NCI-H1436 (cell line): Measurements from ENCODE around the gene CEP126.

Experiments
- DNase-seq: peaks from one replicate; lab custom pipeline; 2025; lab: John Stamatoyannopoulos, UW

CEP126 gene

DNA sequence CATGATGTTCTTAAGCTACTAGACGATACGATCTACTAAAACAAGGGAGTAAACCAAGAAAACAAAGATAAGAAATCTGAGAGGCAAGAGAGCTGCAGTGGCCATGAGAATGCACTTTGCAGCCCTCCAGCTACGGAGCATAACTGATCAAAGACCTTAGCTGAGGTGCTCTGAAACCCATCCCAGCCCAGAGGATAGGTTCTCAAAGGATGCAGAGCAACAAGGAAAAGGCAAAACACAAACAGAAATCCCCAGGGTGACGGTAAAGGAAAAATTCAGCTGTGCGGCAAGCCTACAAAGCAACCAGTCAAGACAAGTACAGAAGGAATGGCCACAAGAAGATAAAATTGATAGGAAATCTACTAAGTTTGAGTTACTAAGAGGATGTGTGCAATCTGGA is 99.9 kb downstream of the CEP126 start:
- no peak for DNase-seq

DNA sequence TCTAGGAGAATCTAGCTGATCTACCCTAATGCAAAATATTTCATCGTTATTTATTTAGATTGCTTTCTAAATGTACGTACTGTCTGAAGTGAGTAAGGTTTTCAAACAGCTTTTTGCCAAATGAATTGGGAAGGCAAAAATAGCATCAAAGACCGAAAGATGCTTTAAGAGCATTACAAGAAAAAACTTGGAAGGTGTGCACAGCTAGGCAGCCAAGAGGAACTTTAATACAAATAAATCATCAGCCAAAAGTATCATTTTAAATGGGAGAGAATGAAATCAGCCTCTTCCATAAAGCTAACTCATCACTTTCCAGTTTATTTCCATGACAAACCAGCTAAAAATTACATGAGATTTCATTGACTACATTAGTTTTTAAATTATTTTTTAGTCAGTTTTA is 102.2 kb downstream of the CEP126 start:
- no peak for DNase-seq

DNA sequence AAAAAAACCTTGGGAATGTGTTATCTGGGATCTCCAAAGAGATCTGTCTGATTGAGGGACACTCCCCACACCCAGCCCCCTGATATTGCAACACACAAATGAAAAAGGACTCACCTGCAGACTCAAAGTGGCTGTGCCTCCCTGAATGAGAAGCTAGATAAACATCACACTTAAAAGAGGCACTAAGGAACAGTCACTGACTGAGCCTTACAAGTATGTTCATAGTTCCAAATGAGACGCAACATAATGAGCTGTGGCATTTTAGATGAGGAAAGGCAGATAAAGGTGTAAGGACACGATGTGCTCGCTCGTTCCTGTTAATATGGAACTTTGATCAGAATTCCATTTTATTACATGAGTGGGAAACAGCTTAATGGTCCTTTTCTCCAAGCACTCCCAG is 111.4 kb downstream of the CEP126 start:
- DNase-seq = no peak

DNA sequence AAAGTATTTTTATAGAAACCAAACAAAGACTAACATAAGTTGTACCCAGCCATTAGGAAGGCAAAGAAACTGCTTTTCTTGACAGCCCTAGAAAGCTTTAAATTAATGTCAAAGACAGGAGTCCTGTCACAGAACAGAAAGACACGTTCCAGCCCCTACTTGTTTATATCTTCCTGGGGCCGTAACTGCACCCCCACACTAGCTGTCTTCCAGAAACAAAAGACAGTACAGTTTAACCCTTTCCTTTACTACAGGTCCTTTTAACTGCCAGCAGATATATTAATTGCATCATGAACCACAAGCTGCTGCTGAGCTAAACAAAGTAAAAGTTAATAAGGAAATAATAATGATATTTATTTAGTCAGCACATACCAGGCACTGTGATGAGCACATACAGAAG is 112.1 kb downstream of the CEP126 start:
- DNase-seq = no peak

DNA sequence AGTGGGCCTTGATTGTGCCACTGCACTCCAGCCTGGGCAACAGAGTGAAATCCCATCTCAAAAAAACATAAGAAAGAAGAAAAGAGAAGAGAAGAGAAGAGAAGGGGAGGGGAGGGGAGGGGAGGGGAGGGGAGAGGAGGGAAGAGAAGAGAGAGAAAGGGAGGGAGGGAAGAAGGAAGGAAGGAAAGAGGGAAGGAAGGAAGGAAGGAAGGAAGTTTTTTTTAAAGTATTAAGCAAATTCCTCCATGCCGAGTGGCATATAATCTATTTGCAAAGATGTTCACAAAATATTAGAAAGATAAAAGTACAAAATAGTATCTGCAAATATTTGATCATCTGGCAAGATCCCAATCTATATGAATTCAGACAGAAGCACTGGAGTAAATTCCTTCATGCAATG is 121.9 kb downstream of the CEP126 start:
- DNase-seq = no peak

DNA sequence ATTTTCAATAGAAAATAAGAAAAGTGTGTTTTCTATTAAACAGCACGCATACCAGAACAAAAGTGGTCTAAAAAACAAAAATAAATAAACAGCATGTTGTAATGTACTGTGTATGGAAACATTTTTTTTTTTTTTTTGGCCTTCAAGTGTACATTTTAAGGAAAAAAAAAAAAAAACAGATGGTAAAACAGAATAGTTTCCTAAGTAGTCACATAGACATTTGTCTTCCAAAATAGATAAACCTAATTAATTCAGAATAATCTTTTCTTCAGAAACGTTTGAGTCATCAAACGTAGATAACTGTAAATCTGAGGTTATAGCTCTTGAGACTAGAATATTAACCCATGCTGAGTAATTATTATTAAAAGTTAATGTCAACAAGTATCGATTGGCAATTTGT is 132.0 kb downstream of the CEP126 start:
- DNase-seq = no peak

DNA sequence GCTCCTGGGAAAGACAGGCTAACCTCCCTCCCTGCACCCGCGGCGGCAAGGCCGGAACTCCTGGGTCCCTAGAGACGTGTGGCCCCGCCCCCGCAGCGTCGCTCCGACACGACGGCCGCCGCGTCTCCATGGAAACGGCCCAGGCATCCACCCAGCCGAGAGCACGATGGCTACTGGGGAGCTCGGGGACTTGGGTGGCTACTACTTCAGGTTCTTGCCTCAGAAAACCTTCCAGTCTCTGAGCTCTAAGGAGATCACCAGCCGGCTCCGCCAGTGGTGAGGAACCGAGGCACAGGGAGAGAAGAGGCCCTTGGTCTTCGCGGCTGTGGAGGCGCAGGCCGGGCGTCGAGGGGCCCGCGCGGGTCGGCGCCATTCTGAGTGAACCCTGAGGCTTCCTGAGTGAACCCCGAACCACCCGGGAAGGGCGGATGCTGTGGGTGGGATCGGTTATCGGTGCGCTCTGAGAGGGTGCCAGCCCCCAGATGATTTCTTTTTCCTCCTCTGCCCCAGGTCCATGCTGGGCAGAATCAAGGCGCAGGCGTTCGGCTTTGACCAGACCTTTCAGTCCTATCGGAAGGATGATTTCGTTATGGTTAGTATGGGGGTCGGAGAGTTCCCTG is 132.6 kb downstream of the CEP126 start, which contains the start of gene CFAP300:
TSS of gene CFAP300 (plus strand) at position 133 of the 620 bp plus-strand sequence. CDS start at position 167, 34 bp downstream.
- DNase-seq = peak; percentile 87
